RWPE2 (cell line): Measurements from ENCODE around the gene SDF2L1.

ENCODE experiments used
- ATAC-seq: fragments of 200-7000 bp; cut with Tn5 transposase; 3 replicates; pipeline ENCODE4 v1.9.1; 2021; ENCODE audit warnings: low read depth
- DNase-seq: peaks from one replicate; pipeline ENCODE4 v3.0.0-alpha.2; 2020; ENCODE audit warnings: low spot score
- H3K27ac ChIP-seq: fragments of 450-650 bp; 2 replicates; pipeline ENCODE4 v1.5.1; 2017; ENCODE audit warnings: mild to moderate bottlenecking; ENCODE audit not compliant: poor library complexity, severe bottlenecking
- H3K27me3 ChIP-seq: fragments of 250-450 bp; sonication (Bioruptor Pico); 2 replicates; pipeline ENCODE4 v1.5.1; 2021; ENCODE audit warnings: mild to moderate bottlenecking, moderate library complexity; ENCODE audit not compliant: insufficient read depth, poor library complexity, severe bottlenecking
- H3K36me3 ChIP-seq: fragments of 250-450 bp; sonication (Bioruptor Pico); 2 replicates; pipeline ENCODE4 v1.5.1; 2020; ENCODE audit warnings: low read depth, mild to moderate bottlenecking, moderate library complexity
- H3K4me1 ChIP-seq: fragments of 250-450 bp; sonication (Bioruptor Pico); 2 replicates; pipeline ENCODE4 v1.5.1; 2021; ENCODE audit warnings: mild to moderate bottlenecking, moderate library complexity; ENCODE audit not compliant: insufficient read depth, poor library complexity, severe bottlenecking
- H3K4me3 ChIP-seq: fragments of 250-450 bp; sonication (Bioruptor Pico); 2 replicates; pipeline ENCODE4 v1.5.1; 2021; ENCODE audit warnings: mild to moderate bottlenecking, moderate library complexity; ENCODE audit not compliant: severe bottlenecking
- H3K9me3 ChIP-seq: fragments of 250-450 bp; sonication (Bioruptor Pico); 2 replicates; pipeline ENCODE4 v1.5.1; 2021; ENCODE audit warnings: mild to moderate bottlenecking, moderate library complexity; ENCODE audit not compliant: severe bottlenecking
- TF ChIP-seq, protein P1 (sequence below): fragments of 450-650 bp; IDR thresholded peaks from one replicate; pipeline ENCODE4 v1.5.1; 2017; ENCODE audit warnings: mild to moderate bottlenecking, moderate library complexity; ENCODE audit not compliant: poor library complexity, severe bottlenecking

The SDF2L1 gene

GRCh38 chr22:21684492-21685163 lies 42.5 kb downstream of the SDF2L1 start:
- no peak for DNase-seq
- TF ChIP-seq, protein P1, sequence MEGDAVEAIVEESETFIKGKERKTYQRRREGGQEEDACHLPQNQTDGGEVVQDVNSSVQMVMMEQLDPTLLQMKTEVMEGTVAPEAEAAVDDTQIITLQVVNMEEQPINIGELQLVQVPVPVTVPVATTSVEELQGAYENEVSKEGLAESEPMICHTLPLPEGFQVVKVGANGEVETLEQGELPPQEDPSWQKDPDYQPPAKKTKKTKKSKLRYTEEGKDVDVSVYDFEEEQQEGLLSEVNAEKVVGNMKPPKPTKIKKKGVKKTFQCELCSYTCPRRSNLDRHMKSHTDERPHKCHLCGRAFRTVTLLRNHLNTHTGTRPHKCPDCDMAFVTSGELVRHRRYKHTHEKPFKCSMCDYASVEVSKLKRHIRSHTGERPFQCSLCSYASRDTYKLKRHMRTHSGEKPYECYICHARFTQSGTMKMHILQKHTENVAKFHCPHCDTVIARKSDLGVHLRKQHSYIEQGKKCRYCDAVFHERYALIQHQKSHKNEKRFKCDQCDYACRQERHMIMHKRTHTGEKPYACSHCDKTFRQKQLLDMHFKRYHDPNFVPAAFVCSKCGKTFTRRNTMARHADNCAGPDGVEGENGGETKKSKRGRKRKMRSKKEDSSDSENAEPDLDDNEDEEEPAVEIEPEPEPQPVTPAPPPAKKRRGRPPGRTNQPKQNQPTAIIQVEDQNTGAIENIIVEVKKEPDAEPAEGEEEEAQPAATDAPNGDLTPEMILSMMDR: no peak
- H3K27ac ChIP-seq: no peak overlapping the region
- H3K9me3 ChIP-seq: no peaks in the 10 kb centered on the region
- H3K27me3 ChIP-seq: no peaks in the 10 kb centered on the region
- no peak for ATAC-seq
- H3K4me3 ChIP-seq: no peak overlapping the region
- peaks cover 29% of the 10 kb centered on the region for H3K36me3 ChIP-seq
- H3K4me1 ChIP-seq: peaks cover 10% of the 10 kb centered on the region

DNA sequence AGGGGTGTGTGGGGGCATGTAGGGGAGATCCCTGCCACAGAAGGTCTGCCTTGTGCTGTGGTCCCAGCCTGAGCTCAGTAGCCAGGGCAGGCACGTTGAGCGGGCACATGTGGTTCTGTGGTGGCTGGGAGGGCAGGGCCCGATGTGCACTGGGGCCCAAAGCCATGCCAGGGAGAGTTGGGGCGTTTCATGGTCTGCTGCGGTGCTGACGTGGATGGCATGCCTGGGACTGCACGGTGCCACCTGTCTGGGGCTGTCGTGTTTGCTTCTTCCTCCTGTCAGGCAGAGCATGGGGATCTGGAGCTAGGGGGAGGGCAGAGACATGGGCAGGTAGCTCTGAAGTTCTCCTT lies 43.0 kb downstream of the SDF2L1 start:
- ATAC-seq (no peak), DNase-seq (no peak)
- Histone ChIP-seq H3K4me1 (peaks cover 10% of the 10 kb centered on the region), H3K27me3 (no peaks in the 10 kb centered on the region), H3K9me3 (no peaks in the 10 kb centered on the region), H3K27ac (no peak overlapping the region), H3K4me3 (no peak overlapping the region), H3K36me3 (peaks cover 29% of the 10 kb centered on the region)
- TF ChIP-seq, protein P1: no peak

GRCh38 chr22:21686193-21686608 lies 44.1 kb downstream of the SDF2L1 start:
- Histone ChIP-seq H3K4me1 (peaks cover 10% of the 10 kb centered on the region), H3K27me3 (no peaks in the 10 kb centered on the region), H3K36me3 (peaks cover 32% of the 10 kb centered on the region), H3K9me3 (no peaks in the 10 kb centered on the region), H3K4me3 (no peak overlapping the region), H3K27ac (no peak overlapping the region)
- ATAC-seq: no peak
- DNase-seq: no peak
- TF ChIP-seq, protein P1: no peak

DNA sequence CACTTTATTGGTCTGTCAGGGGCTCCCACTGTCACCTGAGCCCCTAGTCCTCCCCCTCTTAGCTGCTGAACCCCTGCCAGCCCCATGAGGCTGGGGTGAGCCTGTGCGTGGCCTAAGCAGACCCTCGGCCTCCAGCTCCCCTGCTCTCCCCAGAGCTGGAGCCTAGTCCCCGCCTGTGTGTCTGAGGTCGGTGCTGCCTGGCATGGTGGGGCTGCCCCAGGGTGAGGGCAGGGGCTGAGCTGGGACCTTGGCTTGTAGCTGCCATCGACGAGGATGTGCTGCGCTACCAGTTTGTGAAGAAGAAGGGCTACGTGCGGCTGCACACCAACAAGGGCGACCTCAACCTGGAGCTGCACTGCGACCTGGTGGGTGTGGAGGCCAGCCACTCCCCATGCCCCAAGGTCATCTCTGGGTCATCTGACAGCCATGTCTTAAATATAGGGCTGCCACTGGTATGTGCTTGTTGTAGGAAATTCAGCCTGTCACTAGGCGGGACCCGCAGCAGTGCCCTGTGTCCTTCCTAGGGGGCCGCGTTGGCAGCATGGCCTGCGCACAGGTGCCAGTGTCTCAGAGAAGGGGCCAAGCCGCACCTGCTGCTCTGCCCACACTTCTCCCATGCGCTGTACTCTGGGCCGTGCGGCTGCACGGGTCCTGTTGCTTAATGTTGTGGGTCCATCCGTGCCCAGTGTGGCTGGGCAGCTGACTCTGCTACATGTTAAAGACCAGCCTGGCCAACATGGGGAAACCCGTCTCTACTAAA lies 44.7 kb downstream of the SDF2L1 start:
- peaks cover 10% of the 10 kb centered on the region for H3K4me1 ChIP-seq
- no peak for ATAC-seq
- no peaks in the 10 kb centered on the region for H3K27me3 ChIP-seq
- DNase-seq: no peak
- no peak overlapping the region for H3K27ac ChIP-seq
- no peaks in the 10 kb centered on the region for H3K9me3 ChIP-seq
- peaks cover 32% of the 10 kb centered on the region for H3K36me3 ChIP-seq
- TF ChIP-seq, protein P1: no peak
- no peak overlapping the region for H3K4me3 ChIP-seq
